ENCODE measurements around the gene CTNNA3. TPM values are rescaled to one million over a fixed set of nuclear protein-coding genes. Genes with fewer than 3 reads are reported as not detected.

CTNNA3 gene
- total and polyA plus RNA-seq, 4 donors: 0.16 to 2.4 (median 1.4) TPM

DNA sequence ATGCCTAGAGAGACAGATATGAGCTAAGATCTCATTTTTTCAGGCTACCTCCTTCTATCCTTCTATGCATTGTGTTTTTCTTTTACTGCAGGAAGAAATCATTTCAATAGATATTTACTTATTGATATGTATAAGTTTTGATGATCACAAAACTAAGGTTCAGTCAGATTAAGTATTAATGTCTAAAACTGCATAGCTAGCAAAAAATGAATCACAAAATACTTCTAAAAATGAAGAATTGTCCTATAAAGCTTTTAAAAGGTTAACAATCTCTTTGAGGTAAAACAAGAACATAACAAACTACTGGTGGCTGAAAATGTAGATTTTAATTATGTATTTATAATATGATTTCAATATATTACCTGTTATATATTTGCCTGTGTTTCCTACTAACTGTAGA is 1403.1 kb downstream of the CTNNA3 start:
- DNase-seq (ENCODE audit: low spot score): no peak
- Histone ChIP-seq H3K9ac (ENCODE audit: low read depth in 1 of 2, low read length in 2 of 2) (no peak overlapping the region), H3K36me3 (ENCODE audit: control insufficient read depth in 4 of 4, insufficient read depth in 3 of 4, low read depth in 1 of 4, low read length in 3 of 4) (no peaks in the 10 kb centered on the region), H3K4me3 (ENCODE audit: low read depth in 1 of 3, low read length in 3 of 3) (no peak overlapping the region), H3K9me3 (ENCODE audit: control insufficient read depth in 4 of 4, low read length in 3 of 4) (no peaks in the 10 kb centered on the region), H3K27ac (ENCODE audit: low read depth in 1 of 2, low read length in 2 of 2) (no peak overlapping the region), H3K27me3 (ENCODE audit: control insufficient read depth in 4 of 4, insufficient read depth in 4 of 4, low read length in 3 of 4) (no peaks in the 10 kb centered on the region), H3K4me1 (ENCODE audit: control insufficient read depth in 4 of 4, insufficient read depth in 4 of 4, low read length in 3 of 4) (no peaks in the 10 kb centered on the region)
- TF ChIP-seq REST (IDR thresholded peaks at IDR 0.05) (no peak), HNF4G (IDR thresholded peaks at IDR 0.05) (no peak), ZBTB33 (IDR thresholded peaks at IDR 0.05) (no peak), RXRA (IDR thresholded peaks at IDR 0.05) (no peak), FOXA2 (IDR thresholded peaks at IDR 0.05) (no peak), CTCF (IDR thresholded peaks at IDR 0.05; ENCODE audit: low read depth, low read length, missing input control) (no peak), SP1 (IDR thresholded peaks at IDR 0.05) (no peak), FOXA1 (IDR thresholded peaks at IDR 0.05) (no peak), RAD21 (IDR thresholded peaks at IDR 0.05) (no peak)

- Histone ChIP-seq H3K4me3 (ENCODE audit: low read depth in 1 of 3, low read length in 3 of 3) (no peak overlapping the region), H3K4me1 (ENCODE audit: control insufficient read depth in 4 of 4, insufficient read depth in 4 of 4, low read length in 3 of 4) (no peaks in the 10 kb centered on the region), H3K27me3 (ENCODE audit: control insufficient read depth in 4 of 4, insufficient read depth in 4 of 4, low read length in 3 of 4) (no peaks in the 10 kb centered on the region), H3K36me3 (ENCODE audit: control insufficient read depth in 4 of 4, insufficient read depth in 3 of 4, low read depth in 1 of 4, low read length in 3 of 4) (no peaks in the 10 kb centered on the region), H3K9ac (ENCODE audit: low read depth in 1 of 2, low read length in 2 of 2) (no peak overlapping the region), H3K9me3 (ENCODE audit: control insufficient read depth in 4 of 4, low read length in 3 of 4) (no peaks in the 10 kb centered on the region), H3K27ac (ENCODE audit: low read depth in 1 of 2, low read length in 2 of 2) (no peak overlapping the region)
- DNase-seq (ENCODE audit: low spot score): no peak
- WGBS: 82% methylated on average over 1 of the region's 1 CpG
- TF ChIP-seq, protein P1, sequence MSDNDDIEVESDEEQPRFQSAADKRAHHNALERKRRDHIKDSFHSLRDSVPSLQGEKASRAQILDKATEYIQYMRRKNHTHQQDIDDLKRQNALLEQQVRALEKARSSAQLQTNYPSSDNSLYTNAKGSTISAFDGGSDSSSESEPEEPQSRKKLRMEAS (IDR thresholded peaks at IDR 0.05): no peak
- TF ChIP-seq SP1 (IDR thresholded peaks at IDR 0.05) (no peak), CTCF (IDR thresholded peaks at IDR 0.05; ENCODE audit: low read depth, low read length, missing input control) (no peak), RAD21 (IDR thresholded peaks at IDR 0.05) (no peak), FOXA1 (IDR thresholded peaks at IDR 0.05) (no peak), RXRA (IDR thresholded peaks at IDR 0.05) (no peak), EGR1 (IDR thresholded peaks at IDR 0.05; ENCODE audit: low read depth in 2 of 2) (no peak), JUND (IDR thresholded peaks at IDR 0.05) (no peak), YY1 (IDR thresholded peaks at IDR 0.05) (no peak), TAF1 (conservative IDR thresholded peaks at IDR 0.05) (no peak), GABPA (IDR thresholded peaks at IDR 0.05 in 1 of 2, conservative IDR thresholded peaks at IDR 0.05 in 1 of 2) (no peak), ZBTB33 (IDR thresholded peaks at IDR 0.05) (no peak), FOXA2 (IDR thresholded peaks at IDR 0.05) (no peak), HNF4G (IDR thresholded peaks at IDR 0.05) (no peak)
- TF ChIP-seq, protein P2, sequence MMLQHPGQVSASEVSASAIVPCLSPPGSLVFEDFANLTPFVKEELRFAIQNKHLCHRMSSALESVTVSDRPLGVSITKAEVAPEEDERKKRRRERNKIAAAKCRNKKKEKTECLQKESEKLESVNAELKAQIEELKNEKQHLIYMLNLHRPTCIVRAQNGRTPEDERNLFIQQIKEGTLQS (IDR thresholded peaks at IDR 0.05): no peak
Measured at GRCh38 chr10:66292456-66292855, 1403.5 kb downstream of the CTNNA3 start.
